Measurements from ENCODE around the gene HOXA9.

DNA sequence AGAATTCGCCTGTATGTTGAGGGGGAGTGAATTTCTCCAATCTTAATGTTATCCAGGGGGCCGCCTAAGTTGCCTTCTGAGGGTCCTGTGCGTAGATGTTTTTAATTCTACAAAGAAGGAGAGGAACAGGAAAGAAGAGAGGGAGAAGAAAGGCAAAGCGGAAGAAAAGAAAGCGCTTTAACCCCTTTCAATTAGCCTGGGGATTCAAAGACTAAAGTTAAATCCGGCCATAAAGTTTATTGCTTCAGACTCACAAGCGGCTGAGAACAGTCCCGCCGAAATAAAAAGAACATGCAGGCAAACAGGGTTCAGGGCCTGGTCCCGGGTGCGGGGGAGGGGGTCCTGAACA, 26.4 kb downstream of the HOXA9 start:
- TF ChIP-seq, protein P1, sequence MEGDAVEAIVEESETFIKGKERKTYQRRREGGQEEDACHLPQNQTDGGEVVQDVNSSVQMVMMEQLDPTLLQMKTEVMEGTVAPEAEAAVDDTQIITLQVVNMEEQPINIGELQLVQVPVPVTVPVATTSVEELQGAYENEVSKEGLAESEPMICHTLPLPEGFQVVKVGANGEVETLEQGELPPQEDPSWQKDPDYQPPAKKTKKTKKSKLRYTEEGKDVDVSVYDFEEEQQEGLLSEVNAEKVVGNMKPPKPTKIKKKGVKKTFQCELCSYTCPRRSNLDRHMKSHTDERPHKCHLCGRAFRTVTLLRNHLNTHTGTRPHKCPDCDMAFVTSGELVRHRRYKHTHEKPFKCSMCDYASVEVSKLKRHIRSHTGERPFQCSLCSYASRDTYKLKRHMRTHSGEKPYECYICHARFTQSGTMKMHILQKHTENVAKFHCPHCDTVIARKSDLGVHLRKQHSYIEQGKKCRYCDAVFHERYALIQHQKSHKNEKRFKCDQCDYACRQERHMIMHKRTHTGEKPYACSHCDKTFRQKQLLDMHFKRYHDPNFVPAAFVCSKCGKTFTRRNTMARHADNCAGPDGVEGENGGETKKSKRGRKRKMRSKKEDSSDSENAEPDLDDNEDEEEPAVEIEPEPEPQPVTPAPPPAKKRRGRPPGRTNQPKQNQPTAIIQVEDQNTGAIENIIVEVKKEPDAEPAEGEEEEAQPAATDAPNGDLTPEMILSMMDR (IDR thresholded peaks at IDR 0.05; ENCODE audit: low read depth, low read length): no peak
- TF ChIP-seq POLR2A (IDR thresholded peaks at IDR 0.05; ENCODE audit: extremely low read depth, insufficient read length): no peak
- TF ChIP-seq, protein P2, sequence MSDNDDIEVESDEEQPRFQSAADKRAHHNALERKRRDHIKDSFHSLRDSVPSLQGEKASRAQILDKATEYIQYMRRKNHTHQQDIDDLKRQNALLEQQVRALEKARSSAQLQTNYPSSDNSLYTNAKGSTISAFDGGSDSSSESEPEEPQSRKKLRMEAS (IDR thresholded peaks at IDR 0.05; ENCODE audit: low read depth, low read length): no peak

Measured in NB4 (cell line).